Measurements from ENCODE around the gene LDLRAD4.

Gene LDLRAD4

DNA sequence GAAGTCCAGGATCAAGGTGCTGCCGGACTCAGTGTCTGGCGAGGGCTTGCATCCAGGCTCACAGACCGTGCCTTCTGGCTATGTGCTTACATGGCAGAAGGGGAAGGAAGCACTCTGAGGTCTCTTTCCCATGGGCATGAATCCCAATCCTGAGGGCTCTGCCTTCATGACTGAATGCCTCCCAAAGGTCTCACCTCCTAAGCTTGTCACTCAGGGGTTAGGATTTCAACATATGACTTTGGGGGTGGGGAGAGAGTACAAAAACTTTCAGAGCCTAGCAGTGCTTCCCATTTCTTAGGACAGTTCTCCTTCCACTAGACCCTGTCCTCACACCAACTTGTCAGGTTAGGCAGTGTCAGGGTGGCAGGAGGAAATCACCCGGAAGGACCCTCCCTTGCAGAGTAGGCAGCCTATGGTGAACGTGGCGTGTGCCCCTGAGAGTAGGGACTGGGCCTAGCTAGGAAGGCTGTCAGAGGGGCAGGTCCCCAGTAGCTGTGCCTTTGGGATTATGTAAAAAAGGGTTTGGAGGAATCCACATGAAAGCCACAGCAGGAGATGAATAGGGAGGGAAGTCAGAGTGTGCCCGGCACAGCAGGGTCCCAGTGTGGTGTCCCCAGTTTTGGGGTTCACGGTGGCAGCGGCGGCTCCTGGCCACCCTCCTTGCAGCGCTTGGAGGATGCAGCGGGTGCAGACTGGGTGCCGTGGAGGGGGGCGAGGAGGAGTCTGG lies 233.3 kb downstream of the LDLRAD4 start:
- in situ Hi-C loops (cut with MboI; ENCODE audit: low sequenced_read_pairs): no loop called here

DNA sequence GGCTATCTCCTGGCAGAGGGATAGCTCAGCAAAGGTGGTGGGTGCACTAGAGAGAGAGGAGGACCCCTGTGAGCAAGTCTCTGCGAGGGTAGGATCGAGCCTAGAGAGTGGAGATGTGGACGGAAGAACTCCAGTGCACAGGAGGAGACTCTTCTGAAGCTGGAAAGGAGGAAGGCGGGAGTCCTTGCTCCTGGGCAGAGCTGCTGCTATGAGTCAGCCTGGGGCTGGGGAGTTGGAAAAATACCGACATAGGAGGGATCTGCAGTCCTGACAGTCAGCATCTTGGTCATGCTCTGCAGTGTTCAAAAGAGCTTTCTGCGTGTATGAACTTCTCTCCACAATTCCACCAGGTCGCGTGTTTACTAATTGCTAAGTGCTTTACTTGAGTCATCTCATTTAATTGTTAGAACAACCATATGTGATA lies 233.8 kb downstream of the LDLRAD4 start:
- in situ Hi-C loops (cut with MboI; ENCODE audit: low sequenced_read_pairs): no loop called here

DNA sequence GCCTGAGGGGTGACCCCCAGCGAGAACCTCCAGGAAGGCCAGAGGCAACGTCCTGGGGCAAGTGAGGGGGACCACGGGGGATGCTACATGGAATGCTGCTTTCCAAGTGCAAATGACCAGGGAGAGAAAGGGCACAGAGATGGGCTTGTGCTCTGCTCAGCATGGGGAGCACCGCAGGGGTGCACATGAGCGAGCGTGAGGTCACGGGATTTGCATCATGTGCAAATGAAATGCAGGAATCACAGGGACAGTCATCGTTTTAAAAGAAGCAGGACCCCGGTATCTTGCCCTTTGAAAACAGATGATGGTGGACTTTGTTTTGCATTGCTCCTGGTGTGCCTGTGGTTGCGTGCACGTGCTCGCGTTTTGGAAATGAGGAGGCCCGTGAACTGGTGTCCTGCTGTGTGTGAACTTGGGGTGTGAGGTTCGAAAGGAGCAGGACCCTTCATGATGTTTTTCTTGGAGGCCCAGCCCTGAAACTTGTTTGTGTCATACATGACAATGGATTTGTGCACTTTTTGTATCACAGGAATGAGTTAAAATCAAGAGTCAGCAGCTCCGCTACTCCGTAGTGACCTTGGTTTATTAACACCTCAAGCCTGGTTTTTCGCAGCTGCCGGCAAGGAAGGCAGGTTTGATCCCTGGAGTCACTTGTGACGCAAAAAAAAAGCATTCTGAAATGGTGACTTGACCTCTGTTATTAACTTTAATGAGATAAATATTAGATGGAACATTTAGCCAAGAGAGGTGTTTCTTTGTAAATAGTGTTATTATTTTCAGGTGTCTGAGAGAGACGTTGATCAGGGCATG lies 234.5 kb downstream of the LDLRAD4 start:
- in situ Hi-C loops (cut with MboI; ENCODE audit: low sequenced_read_pairs): no loop called here

DNA sequence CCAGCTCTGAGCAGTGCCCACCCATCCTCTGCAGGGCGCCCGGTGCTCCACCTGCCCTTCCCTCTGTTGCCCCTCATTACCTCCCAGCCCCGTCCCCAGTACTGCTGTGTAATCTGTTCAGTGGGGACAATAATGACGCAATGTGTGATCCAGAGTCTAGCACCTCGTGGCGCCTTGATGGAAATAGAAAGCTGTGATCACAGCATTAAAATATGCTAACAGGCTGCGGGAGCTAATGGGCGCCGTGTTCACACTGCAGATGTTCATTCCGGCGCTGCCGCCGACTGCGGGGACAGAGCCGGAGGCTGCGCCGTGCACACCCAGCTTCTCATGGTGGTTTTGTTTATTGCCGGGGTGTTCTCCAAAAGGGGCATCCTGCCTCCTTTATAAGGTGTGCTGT lies 235.2 kb downstream of the LDLRAD4 start:
- in situ Hi-C loops (cut with MboI; ENCODE audit: low sequenced_read_pairs): no loop called here

DNA sequence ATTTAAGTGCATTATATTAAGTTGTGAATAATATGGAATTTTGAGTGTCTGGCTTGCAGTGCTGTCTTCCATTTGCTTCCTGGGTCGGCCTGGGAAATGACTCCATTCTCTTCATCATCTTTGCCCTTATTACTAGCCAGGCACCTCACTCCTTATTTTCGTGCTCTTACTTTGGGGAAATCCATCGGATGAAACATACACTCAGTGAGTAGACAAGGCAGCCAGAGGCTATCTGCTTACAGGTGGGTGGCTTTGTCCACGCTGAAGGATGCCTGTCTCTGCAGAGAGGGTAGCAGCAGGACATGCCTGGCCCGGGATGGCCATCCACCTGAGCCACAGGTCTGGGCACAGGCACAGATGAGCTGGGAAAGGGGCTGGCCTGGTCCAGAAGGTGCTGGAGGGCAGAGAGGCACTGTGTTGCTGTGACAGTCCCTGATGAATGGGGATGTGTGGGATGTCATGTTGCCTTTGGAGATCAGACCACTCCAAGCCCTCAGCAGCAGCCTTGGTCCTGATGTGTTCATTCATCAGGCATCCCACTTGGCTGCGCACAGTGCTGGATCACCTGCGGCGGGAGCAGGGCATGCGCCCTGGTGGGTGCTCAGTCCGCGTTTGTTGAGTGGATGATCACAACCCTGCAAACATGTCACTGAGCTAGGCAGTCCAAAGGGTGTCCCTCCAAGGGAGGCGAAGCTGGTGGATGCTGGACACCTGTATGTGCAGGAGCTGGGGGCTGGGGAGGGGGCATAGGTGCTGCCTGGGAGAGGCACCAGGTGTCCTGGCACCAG lies 236.0 kb downstream of the LDLRAD4 start:
- in situ Hi-C loops (cut with MboI; ENCODE audit: low sequenced_read_pairs): no loop called here

DNA sequence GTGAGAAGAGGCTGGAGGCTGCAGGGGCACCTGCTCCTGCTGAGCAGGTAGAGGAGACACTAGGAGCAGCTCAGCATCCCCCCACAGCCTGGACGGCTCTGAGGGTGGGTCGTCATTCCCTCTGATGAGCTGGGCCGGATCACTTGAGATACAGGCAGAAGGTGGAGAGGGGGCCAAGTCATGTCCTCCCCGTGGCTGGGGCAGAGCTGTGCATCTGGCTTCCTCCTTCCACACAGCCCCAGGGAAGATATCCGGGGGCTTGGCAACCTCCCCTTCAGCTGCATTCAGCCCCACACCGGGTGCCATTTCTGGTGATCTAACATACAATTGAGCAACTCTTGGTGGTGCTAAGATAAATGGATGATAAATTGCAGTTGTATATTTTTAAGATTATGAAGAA lies 236.9 kb downstream of the LDLRAD4 start:
- in situ Hi-C loops (cut with MboI; ENCODE audit: low sequenced_read_pairs): no loop called here

DNA sequence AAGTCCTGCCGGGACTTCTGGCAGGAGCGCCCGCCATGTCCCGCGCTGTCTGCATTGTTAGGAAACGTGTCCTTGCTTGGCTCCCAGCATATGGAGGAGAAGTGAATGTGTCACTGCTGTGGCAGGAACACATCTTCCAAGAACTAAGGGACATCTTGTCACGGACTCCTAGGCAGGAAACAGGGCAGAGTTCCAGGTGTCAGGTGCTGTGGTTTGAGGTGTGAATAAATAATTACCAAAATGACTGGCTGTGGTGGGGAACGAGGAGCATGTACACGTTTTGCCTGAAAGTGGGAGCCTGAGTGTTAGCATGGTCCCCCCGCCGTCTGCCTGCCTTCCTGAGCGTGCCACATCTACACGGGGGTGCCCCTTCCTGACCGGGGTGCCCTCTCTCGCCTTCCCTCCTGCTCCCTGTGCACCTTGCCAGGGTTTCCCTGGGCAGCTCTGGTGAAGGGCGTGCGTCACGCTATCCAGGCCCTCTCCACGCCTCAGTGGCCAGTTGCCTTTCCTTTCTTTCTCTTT lies 237.5 kb downstream of the LDLRAD4 start:
- in situ Hi-C loops (cut with MboI; ENCODE audit: low sequenced_read_pairs): no loop called here

DNA sequence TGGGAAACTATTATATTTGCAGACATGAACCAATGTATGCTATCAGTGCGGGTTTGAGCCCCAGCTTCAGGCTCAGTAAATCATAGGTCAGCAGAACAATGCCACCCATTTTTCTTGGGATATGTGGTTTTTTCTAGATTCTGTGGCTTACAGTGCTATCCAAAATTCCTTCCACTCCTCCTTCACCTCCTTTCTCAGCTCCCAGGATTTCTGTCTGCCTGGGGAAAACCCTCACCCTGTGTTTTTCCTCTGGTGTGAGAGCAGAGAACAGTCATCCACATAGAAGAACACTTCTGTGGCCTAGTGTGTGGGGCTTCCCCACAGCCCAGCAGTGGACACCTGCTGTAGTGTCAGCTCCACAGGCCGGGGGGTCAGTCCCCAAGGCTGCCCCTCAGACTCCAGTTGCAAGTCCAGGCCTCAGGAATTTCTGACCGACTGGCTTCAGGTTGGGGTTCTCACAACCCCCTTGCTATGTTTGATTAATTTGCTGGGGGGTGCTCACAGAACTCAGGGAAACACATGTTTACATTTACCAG lies 238.2 kb downstream of the LDLRAD4 start:
- in situ Hi-C loops (cut with MboI; ENCODE audit: low sequenced_read_pairs): no loop called here

DNA sequence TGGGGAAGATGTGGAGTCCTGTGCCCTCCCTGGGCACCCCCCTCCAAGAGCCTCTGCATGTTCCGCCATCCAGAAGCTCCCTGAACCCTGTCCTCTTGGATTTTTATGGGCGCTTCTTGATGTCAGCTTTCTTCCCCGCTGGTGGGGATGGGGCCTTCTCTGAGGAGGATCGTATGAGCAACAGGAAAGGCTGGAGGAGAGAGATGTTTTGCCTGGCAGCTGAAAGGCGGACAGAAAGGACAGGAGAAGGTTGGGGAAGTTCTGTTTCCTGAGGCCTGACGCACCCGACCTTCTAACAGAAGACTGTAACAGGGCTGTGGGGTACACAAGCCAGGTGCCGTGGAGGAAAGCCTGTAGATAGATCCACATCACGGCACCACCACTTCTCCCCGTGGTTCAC lies 238.8 kb downstream of the LDLRAD4 start:
- in situ Hi-C loops (cut with MboI; ENCODE audit: low sequenced_read_pairs): no loop called here

DNA sequence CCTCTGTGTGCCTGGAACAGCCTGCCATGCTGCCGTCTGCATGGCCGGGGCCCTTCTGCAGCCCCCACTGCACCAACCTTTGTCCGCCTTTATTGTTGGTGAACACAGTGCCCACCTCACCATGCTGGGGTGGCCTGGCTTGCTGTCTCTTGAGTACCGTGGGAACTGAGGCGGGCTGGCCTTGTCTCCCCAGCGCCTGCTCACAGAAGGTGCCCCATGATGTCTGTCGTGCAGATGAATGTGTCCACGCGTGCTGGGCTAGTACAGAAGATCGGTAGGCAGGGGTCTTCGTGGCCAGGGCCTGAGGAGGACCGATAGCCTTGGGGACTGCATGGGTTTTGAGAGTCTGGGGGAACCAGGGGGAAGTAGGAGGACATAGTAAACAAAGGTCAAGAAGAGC lies 242.4 kb downstream of the LDLRAD4 start:
- in situ Hi-C loops (cut with MboI; ENCODE audit: low sequenced_read_pairs): no loop called here

DNA sequence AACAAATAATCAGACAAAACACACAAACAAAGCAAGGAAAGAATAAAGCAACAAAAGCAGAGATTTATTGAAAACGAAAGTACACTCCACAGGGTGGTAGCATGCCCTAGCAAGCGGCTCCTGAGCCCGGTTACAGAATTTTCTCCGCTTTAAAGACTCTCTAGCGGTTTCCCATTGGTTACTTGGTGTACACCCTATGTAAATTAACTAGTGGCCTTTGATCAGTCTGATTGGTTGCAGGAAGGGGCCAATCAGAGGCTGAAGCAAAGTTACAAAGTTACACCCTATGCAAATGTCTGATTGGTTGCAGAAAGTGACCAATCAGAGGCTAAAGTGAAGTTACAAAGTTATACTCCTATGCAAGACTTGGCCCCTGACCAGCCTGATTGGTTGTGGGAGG lies 242.9 kb downstream of the LDLRAD4 start:
- in situ Hi-C loops (cut with MboI; ENCODE audit: low sequenced_read_pairs): no loop called here

DNA sequence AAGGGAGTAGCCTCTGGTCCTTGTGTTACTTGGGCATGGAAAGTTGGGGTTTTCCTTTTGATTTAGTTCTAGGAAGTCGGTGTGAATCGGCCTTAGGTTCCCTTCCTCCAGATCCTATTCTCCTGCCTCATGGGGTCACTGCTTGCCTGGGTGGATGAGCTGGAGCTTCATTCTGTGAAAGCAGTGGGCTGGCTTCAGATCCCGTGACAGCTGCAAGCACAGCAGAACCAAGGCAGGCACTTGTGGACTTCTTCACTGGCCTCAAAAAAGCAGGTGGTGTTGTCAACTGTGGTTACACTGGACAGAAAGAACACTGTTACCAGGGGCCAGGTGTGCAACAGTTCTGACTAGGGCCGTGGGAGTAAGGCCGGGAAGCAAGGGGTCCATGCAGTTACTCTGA lies 243.4 kb downstream of the LDLRAD4 start:
- in situ Hi-C loops (cut with MboI; ENCODE audit: low sequenced_read_pairs): no loop called here

DNA sequence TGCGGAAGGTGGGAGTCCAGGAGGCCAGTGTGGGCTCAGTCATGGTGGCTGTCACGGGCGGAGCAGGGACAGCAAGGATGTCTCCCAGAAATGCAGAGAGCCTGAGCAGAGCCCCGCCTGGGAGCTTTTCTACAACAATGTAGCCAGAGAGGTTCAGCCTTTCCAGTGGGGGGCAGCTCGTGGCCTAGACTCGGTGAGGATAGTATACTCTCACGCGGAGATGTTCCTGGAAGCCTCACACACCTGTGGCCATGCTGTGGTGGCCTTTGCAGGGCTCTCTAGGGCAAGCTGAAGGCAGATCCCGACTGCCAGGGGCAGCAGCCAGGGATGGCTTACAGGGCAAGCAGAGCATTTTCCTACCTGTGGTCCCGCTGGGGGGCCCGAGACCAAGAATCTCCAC lies 244.1 kb downstream of the LDLRAD4 start:
- in situ Hi-C loops (cut with MboI; ENCODE audit: low sequenced_read_pairs): no loop called here

DNA sequence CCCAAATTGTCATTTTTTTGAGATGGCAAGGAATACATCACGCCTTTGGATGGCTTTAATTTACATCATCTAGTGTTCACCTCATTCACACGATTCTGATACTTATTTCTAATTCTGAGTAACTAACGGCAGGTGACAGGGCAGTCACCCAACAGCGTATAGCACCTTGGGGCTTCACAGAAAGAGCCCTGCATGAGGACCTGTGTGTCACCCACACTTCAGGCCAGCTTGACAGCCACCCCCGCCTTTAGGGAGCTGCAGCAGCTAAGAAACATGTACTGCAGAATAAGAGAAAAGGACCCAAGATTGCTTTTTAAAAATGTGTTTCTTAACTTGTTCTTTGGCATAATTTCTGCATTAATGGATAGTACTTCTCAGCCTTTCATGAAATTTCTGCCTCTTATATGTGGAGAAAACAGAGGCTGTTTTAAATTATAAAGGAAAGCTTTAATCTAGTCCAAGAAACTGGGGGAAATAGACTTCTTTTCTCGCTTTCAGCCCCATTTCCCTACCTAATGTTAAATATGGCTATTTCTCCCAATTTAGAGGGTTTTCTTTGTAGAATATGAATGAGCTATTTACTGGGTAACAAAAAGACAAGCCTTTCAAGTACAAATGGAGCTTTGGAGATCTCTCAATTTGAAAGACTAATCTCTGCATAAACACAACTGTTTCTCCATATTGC lies 245.1 kb downstream of the LDLRAD4 start:
- in situ Hi-C loops (cut with MboI; ENCODE audit: low sequenced_read_pairs): no loop called here

DNA sequence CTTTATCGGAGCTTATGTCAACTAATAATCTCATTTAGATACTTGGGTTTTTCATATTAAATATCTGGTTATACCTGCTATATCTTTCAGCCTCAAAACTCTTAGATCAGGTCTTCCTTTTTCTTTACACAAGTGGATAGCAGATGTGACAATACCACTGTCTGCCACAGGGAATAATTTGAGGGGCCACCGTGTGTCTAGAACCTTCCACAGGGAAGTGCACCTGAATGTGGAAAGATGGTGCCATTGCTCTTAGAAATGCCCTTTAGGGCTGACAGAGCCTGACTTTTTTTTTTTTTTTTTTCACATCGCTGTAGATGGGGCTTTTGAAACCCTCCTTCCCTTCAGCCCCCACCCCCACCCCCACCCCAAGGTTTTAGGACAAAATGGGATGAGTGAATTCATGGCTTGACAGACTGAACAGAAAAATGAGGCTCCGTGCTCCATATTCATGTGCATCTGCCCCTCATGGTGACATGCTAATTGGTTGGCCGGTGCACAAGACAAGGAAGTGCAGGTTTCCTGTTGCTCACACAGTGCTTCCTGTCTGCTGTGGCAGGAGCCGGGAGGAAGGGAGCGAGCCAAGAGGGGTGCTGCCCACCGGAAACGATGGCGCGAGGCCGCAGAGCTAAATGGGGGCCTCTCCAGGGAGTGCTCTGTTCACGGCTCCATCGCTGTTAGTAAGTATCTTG lies 246.0 kb downstream of the LDLRAD4 start:
- in situ Hi-C loops (cut with MboI; ENCODE audit: low sequenced_read_pairs): no loop called here

DNA sequence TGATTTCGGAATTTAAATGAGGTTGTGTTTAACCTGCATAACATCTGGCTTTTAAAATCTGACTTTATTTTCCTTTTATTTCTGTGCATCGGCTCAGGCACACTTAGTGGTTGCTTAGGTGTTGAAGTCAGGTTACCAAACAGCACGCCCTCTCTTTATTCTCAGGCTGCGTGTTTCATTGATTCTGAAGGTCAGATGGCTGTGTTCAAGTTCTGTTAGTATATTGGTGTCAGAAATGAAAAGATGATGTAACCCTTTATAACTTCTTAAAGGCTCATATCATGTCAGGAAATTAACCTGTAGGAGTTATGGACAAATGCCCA lies 246.5 kb downstream of the LDLRAD4 start:
- in situ Hi-C loops (cut with MboI; ENCODE audit: low sequenced_read_pairs): no loop called here

DNA sequence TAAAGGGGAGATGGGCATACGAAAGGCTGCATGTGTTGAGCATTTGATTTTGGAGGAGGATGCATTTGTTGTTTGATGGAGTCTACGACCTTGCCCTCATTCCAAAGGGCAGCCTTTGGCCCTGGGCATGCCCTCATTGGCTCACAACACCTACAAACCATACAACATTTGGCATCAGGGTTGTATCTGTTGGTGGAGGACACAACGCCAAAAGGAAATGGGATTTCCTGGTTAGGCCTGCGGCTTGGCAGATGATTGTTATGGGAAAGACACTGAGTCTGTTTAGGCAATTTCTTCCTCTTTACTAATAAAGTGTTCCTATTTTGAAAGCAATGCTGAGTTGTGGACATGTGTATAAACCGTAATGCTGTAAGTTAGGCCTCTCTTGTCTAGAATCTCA lies 246.9 kb downstream of the LDLRAD4 start:
- in situ Hi-C loops (cut with MboI; ENCODE audit: low sequenced_read_pairs): no loop called here

DNA sequence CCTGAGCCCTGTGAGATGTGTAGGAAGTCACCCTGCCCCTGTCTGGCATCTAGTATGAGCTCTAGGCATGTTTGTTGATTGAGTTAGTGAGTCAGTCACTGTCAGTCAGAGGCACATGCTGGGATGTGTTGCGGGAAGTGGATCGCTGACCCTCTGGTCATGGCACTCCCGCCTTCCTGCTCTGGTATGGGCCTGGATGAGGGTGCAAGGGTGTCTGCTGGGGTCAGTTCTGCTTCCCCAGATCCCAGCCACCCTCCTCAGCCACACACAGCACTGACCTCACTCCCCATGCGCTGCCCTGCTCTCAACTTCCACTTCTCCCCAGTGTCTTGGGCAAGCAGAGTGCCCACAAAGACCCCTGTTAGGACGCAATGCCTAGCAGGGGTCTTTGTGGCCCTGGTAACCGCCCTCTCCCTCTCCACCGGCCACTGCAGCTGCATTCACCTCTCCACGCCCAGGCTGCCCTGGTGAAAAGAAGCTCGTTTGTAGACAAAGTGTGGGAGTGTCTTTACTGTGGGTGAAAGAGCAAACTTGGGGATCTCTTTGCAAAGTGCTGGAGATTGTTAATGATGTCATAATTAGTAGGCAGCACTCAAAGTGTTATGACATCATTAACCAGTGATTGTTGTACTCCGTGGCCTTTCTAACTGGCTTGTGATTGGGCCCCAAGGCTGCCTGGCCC lies 252.1 kb downstream of the LDLRAD4 start:
- in situ Hi-C loops (cut with MboI; ENCODE audit: low sequenced_read_pairs): no loop called here

DNA sequence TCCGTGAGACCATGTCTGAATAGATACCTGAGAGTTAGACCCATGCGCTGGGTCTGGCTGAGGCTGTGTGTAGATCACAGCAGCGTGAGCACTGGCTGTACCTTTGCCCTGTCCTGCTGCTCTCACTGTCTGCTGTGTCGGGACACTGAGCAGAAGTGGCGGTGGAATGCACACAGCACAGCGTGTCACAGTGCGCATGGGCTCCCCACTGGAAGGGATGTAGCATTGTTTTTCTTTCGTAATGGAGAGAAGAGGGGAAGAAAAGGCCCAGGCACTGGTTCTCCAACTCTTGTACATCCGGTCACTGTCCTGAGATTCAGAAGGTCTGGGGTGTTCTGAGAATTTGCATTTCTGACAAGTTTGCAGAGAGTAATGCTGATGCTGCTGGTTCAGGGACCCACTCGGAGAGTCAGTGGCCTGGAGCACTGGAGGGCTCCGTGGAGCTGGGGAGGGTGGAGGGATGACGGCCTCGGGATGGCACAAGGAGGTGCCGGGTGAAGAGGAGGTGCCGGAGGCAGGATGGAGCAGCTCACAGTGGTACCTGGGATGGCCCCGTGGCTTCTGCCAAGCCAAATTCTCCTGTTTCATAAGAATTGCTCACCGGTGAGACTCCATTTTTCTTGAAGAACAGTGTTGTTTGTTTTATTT lies 252.8 kb downstream of the LDLRAD4 start:
- in situ Hi-C loops (cut with MboI; ENCODE audit: low sequenced_read_pairs): no loop called here

Measured in HL-60/S4 treated with phorbol 12-myristate 13-acetate at 8.2 ng/mL for 4 days and 3 days (cell line).